Heart right ventricle (tissue), 16 donors: Measurements from ENCODE around the gene TRAK2. TPM values are rescaled to one million over a fixed set of nuclear protein-coding genes. Genes with fewer than 3 reads are reported as not detected.
A peak's percentile ranks its signal among the peaks of the same experiment; 100 is the strongest.
"Not testable (repeated sequence)": the region's sequence is repeated elsewhere in the genome, so short reads cannot be mapped to it uniquely, and the experiment has no call there.

Experiments used
- ATAC-seq, 8 donors: fragments of 200-7000 bp; cut with Tn5 transposase; one replicate each; pipeline ENCODE4 v1.9.1; 2020; ENCODE audit warnings: mild to moderate bottlenecking in 8 of 8, moderate library complexity in 8 of 8, moderate number of reproducible peaks in 1 of 8
- DNase-seq, 2 donors: peaks; one replicate each; pipeline ENCODE4 v3.0.0-alpha.2; 2020
- H3K27ac ChIP-seq, 10 donors: fragments of 200-600 bp; sonication (generic) in 2 of 10; one replicate each; pipeline versions ENCODE4 v1.5.0 to v1.8.0; 2020 to 2022; ENCODE audit warnings: mild to moderate bottlenecking in 3 of 10
- H3K27me3 ChIP-seq, 7 donors: fragments of 200-600 bp; one replicate each; pipeline ENCODE4 v1.8.0; 2021 to 2022; ENCODE audit warnings: mild to moderate bottlenecking in 2 of 7
- H3K36me3 ChIP-seq, 9 donors: fragments of 200-600 bp; sonication (generic) in 1 of 9; one replicate each; pipeline versions ENCODE4 v1.5.0 to v1.8.0; 2020 to 2022; ENCODE audit warnings: mild to moderate bottlenecking in 2 of 9
- H3K4me1 ChIP-seq, 9 donors: fragments of 200-600 bp; sonication (generic) in 1 of 9; one replicate each; pipeline versions ENCODE4 v1.5.0 to v1.8.0; 2020 to 2022; ENCODE audit warnings: mild to moderate bottlenecking in 4 of 9
- H3K4me3 ChIP-seq, 10 donors: fragments of 200-600 bp; sonication (generic) in 2 of 10; one replicate each; pipeline versions ENCODE4 v1.5.0 to v1.8.0; 2020 to 2022; ENCODE audit warnings: mild to moderate bottlenecking in 7 of 10, moderate library complexity in 2 of 10
- H3K9me3 ChIP-seq, 11 donors: fragments of 200-600 bp in 10 of 11; sonication (generic) in 2 of 11; one replicate each; pipeline versions ENCODE4 v1.5.0 to v1.8.0; 2013 to 2022; ENCODE audit warnings: mild to moderate bottlenecking in 2 of 11, control low read depth in 1 of 11, moderate library complexity in 1 of 11
- CTCF ChIP-seq, 9 donors: fragments of 200-600 bp; sonication (generic) in 2 of 9; IDR thresholded peaks; one replicate each; pipeline versions ENCODE4 v1.5.0 to v1.8.0; 2021 to 2022; ENCODE audit warnings: antibody characterized with exemption in 9 of 9, mild to moderate bottlenecking in 5 of 9, moderate library complexity in 1 of 9
- WGBS, 2 donors: extraction: QIAGEN DNeasy Blood & Tissue Kit; methylation state at CpG; one replicate each; pipeline ENCODE4 v1.1.7; 2013; ENCODE audit warnings: inconsistent platforms in 1 of 2; 5-methylcytosine and 5-hydroxymethylcytosine counted together
- intact Hi-C, 10 donors: fragments of 100-400 bp; cut with DNase I; formaldehyde crosslinking; loops; one replicate each; pipeline versions ENCODE4 v1.11.1 to v1.14.2; 2022
- polyA plus RNA-seq, 2 donors: library from polyadenylated mRNA; stranded (reverse); fragments of 200-250 nt; gene quantifications; one replicate each; pipeline ENCODE4 v1.2.3, GENCODE V29; 2013
- total RNA-seq, 10 donors: library from RNA; stranded (reverse); fragmentation: NEBNext Ultra II Directional in 3 of 10; extraction: Animal tissue kit (Norgen Biotek cat#: 25700) in 3 of 10; gene quantifications; one replicate each; pipeline versions ENCODE4 v1.2.1 to v1.2.4, GENCODE V29; 2021 to 2023
- donor health status: Arrhythmogenic right ventricular cardiomyopathy.
- donor health status: ischemic (EF 13 %, LVEDD 7.1; RV severe dilation, severe dysfunction).
- donor health status: healthy with polysubstance abuse.
- donor health status: DM: no; HTN: yes; CAD: no.
- donor health status: DM: no; HTN: no; CAD: no.
- donor health status: ischemic (EF 25% LVEDD 6.9; RV normal size, moderate dysfunction).
- donor health status: ischemic (EF 25% LVEDD 5.7; RV mildly dilated, moderate dysfunction).
- donor health status: healthy.
- donor health status: DM: yes; HTN: yes; CAD: no.
- donor health status: Ischemic cardiomyopathy.
- donor health status: ischemic (EF 35%, LVEDD 5.7; RV mildly dilated, moderate dysfunction).
- donor health status: nonischemic (EF 11% LVEDD 7.7; RV severe dilation, severe dysfunction).
- donor health status: DM: yes; HTN: yes; CAD: no.
- donor health status: PGD.
- donor health status: ischemic (EF 29% LVEDD 5.4; RV normal size, mild dysfunction).
- donor health status: nonischemic (EF 23%, LVEDD 6.1; RV moderate dilation, normal function).

Gene TRAK2
- total and polyA plus RNA-seq, 12 donors: 16.6 to 190 (median 166) TPM

GRCh38 chr2:201441409-201441808 is 9.8 kb downstream of the TRAK2 start:
- Histone ChIP-seq H3K4me3 (no peak overlapping the region), H3K9me3 (no peaks in the 10 kb centered on the region), H3K36me3 (no peaks in the 10 kb centered on the region), H3K27ac (peak overlapping the region in 7 of 10 donors; percentile 4 to 61 (median 47)), H3K27me3 (no peaks in the 10 kb centered on the region), H3K4me1 (peaks cover 4 to 79% (median 49%) of the 10 kb centered on the region in 9 donors)
- DNase-seq (no peak), ATAC-seq (peak in 3 of 8 donors; percentile 15 to 38 (median 20))
- WGBS, 2 donors: 63 to 66% methylated on average over 7 of the region's 7 CpGs
- no peak for TF ChIP-seq CTCF (IDR thresholded peaks at IDR 0.05)
- intact Hi-C loops: no loop called here

GRCh38 chr2:201440182-201440581 is 11.1 kb downstream of the TRAK2 start:
- peak in 7 of 8 donors; percentile 45 to 88 (median 72) for ATAC-seq
- peaks cover 2 to 79% (median 40%) of the 10 kb centered on the region in 9 donors for H3K4me1 ChIP-seq
- TF ChIP-seq CTCF (IDR thresholded peaks at IDR 0.05): no peak
- H3K27me3 ChIP-seq: no peaks in the 10 kb centered on the region
- intact Hi-C loops: no loop called here
- H3K36me3 ChIP-seq: no peaks in the 10 kb centered on the region
- H3K27ac ChIP-seq: peak overlapping the region in 7 of 10 donors; percentile 12 to 61 (median 46)
- 24 to 34% methylated on average over 1 of the region's 1 CpG for WGBS, 2 donors
- no peak overlapping the region for H3K4me3 ChIP-seq
- no peaks in the 10 kb centered on the region for H3K9me3 ChIP-seq
- peak in 1 of 2 donors; percentile 22 for DNase-seq

- H3K9me3 ChIP-seq, H3K27me3 ChIP-seq, H3K36me3 ChIP-seq, DNase-seq, ATAC-seq, H3K4me3 ChIP-seq, intact Hi-C loops: not testable (repeated sequence)
- Histone ChIP-seq H3K27ac (peak overlapping the region in 1 of 10 donors; percentile 35), H3K4me1 (peaks cover 2 to 78% (median 32%) of the 10 kb centered on the region in 9 donors)
- WGBS, 2 donors: 96 to 97% methylated on average over 1 of the region's 3 CpGs
Observed at GRCh38 chr2:201439336-201439922, 11.8 kb downstream of the TRAK2 start.

- Histone ChIP-seq H3K4me3 (no peak overlapping the region), H3K27ac (peak overlapping the region in 6 of 10 donors; percentile 54 to 88 (median 83)), H3K9me3 (no peaks in the 10 kb centered on the region), H3K27me3 (no peaks in the 10 kb centered on the region), H3K36me3 (no peaks in the 10 kb centered on the region), H3K4me1 (peaks cover 6 to 86% (median 56%) of the 10 kb centered on the region in 9 donors)
- DNase-seq (no peak), ATAC-seq (no peak)
- 95 to 97% methylated on average over 2 of the region's 2 CpGs for WGBS, 2 donors
- intact Hi-C loops: no loop called here
- no peak for TF ChIP-seq CTCF (IDR thresholded peaks at IDR 0.05)
Observed at GRCh38 chr2:201436141-201436540, 15.1 kb downstream of the TRAK2 start.
